HepG2 (cell line): ENCODE measurements around the gene COQ8B. TPM values are rescaled to one million over a fixed set of nuclear protein-coding genes. Genes with fewer than 3 reads are reported as not detected.

Source experiments
- ATF2 ChIP-seq: sonication (generic); formaldehyde crosslinking; IDR thresholded peaks from 2 replicates; pipeline ENCODE4 v1.4.0; 2020; ENCODE audit warnings: missing genetic modification reagents
- ATF4 ChIP-seq, 2 experiments: fragments of 450-650 bp in 1 of 2; sonication (generic) in 1 of 2; formaldehyde crosslinking; IDR thresholded peaks; 2 replicates each; pipeline versions ENCODE4 v1.5.0 to v1.8.0; 2020 to 2022; ENCODE audit warnings: mild to moderate bottlenecking in 1 of 2, missing genetic modification reagents in 1 of 2
- CBFB ChIP-seq: sonication (generic); formaldehyde crosslinking; IDR thresholded peaks from 2 replicates; pipeline ENCODE4 v1.4.0; 2020; ENCODE audit warnings: missing genetic modification reagents
- ELF1 ChIP-seq: sonication (generic); formaldehyde crosslinking; IDR thresholded peaks from 2 replicates; pipeline ENCODE4 v1.4.0; 2020; ENCODE audit warnings: missing genetic modification reagents
- GMEB2 ChIP-seq: IDR thresholded peaks from 2 replicates; pipeline ENCODE4 v1.6.1; 2016; ENCODE audit warnings: missing biosample characterization, missing genetic modification reagents, low read depth
- IRF2 ChIP-seq: IDR thresholded peaks from 2 replicates; pipeline ENCODE4 v1.6.1; 2018; ENCODE audit warnings: missing genetic modification reagents, missing compliant biosample characterization
- MIER3 ChIP-seq: IDR thresholded peaks from 2 replicates; pipeline ENCODE4 v1.6.1; 2016; ENCODE audit warnings: missing compliant biosample characterization, borderline replicate concordance
- MLX ChIP-seq: IDR thresholded peaks from 2 replicates; pipeline ENCODE4 v1.6.1; 2016
- PCBP2 ChIP-seq: fragments of 200-400 bp; formaldehyde crosslinking; optimal IDR thresholded peaks from 2 replicates; pipeline ENCODE3; 2018; ENCODE audit warnings: low read length, low read depth; ENCODE audit not compliant: poor library complexity, severe bottlenecking
- PHF20 ChIP-seq: sonication (generic); formaldehyde crosslinking; IDR thresholded peaks from 2 replicates; pipeline ENCODE4 v1.5.0; 2020; ENCODE audit warnings: mild to moderate bottlenecking, missing genetic modification reagents
- RCOR2 ChIP-seq: IDR thresholded peaks from 2 replicates; pipeline ENCODE4 v1.6.1; 2016; ENCODE audit warnings: missing biosample characterization, missing genetic modification reagents
- SMC3 ChIP-seq: IDR thresholded peaks from 2 replicates; pipeline ENCODE4 v1.6.1; 2011; ENCODE audit warnings: low read length, improper control_type of control experiment
- SP1 ChIP-seq, 2 experiments: fragments of 450-650 bp in 1 of 2; sonication (generic) in 1 of 2; formaldehyde crosslinking in 1 of 2; IDR thresholded peaks; 2 replicates each; pipeline versions ENCODE4 v1.4.0 to v1.6.1; 2016 to 2020; ENCODE audit warnings: missing genetic modification reagents in 1 of 2
- SP2 ChIP-seq: sonication (generic); formaldehyde crosslinking; IDR thresholded peaks from 2 replicates; pipeline ENCODE4 v1.5.1; 2020; ENCODE audit warnings: mild to moderate bottlenecking, missing genetic modification reagents
- TAF1 ChIP-seq: sonication (generic); formaldehyde crosslinking; IDR thresholded peaks from 2 replicates; pipeline ENCODE4 v1.4.0; 2020; ENCODE audit warnings: missing genetic modification reagents
- THAP11 ChIP-seq: IDR thresholded peaks from 2 replicates; pipeline ENCODE4 v1.6.1; 2016; ENCODE audit warnings: missing biosample characterization, missing genetic modification reagents
- TOPORS ChIP-seq: sonication (generic); formaldehyde crosslinking; IDR thresholded peaks from 2 replicates; pipeline ENCODE4 v1.8.0; 2023; ENCODE audit warnings: mild to moderate bottlenecking, missing genetic modification reagents
- ZNF253 ChIP-seq: sonication (generic); formaldehyde crosslinking; IDR thresholded peaks from 2 replicates; pipeline ENCODE4 v1.8.0; 2022; ENCODE audit warnings: mild to moderate bottlenecking, missing genetic modification reagents, borderline replicate concordance
- ZNF274 ChIP-seq: sonication (generic); formaldehyde crosslinking; IDR thresholded peaks from 2 replicates; pipeline ENCODE4 v1.5.1; 2020; ENCODE audit warnings: mild to moderate bottlenecking, missing genetic modification reagents
- ZNF430 ChIP-seq: sonication (generic); formaldehyde crosslinking; IDR thresholded peaks from 2 replicates; pipeline ENCODE4 v1.9.0; 2021; ENCODE audit warnings: mild to moderate bottlenecking, missing genetic modification reagents
- ZNF431 ChIP-seq: sonication (generic); formaldehyde crosslinking; IDR thresholded peaks from 2 replicates; pipeline ENCODE4 v1.9.0; 2022; ENCODE audit warnings: missing genetic modification reagents, low read depth, mild to moderate bottlenecking, borderline replicate concordance
- ZNF576 ChIP-seq: sonication (generic); formaldehyde crosslinking; IDR thresholded peaks from 2 replicates; pipeline ENCODE4 v1.4.0; 2020; ENCODE audit warnings: mild to moderate bottlenecking, missing genetic modification reagents
- ZNF770 ChIP-seq: sonication (generic); formaldehyde crosslinking; IDR thresholded peaks from 2 replicates; pipeline ENCODE4 v1.5.0; 2020; ENCODE audit warnings: mild to moderate bottlenecking, missing genetic modification reagents
- polyA plus RNA-seq, 8 experiments: library from polyadenylated mRNA; depleted of rRNA in 3 of 8; stranded (reverse) in 7 of 8; unstranded in 1 of 8; fragments of >200 nt; fragmentation: Illumina TruSeq in 4 of 8; extraction: Trizol in 4 of 8; gene quantifications; 2 replicates each; pipeline versions ENCODE4 v1.2.1 to v1.2.3, GENCODE V29; 2011 to 2016; ENCODE audit warnings: low read depth in 4 of 8, missing spikeins in 1 of 8, mixed read lengths in 1 of 8; ENCODE audit not compliant: insufficient read depth in 1 of 8
- total RNA-seq, 5 experiments: library from RNA; depleted of rRNA; stranded (reverse); fragments of >200 nt; fragmentation: Illumina TruSeq; extraction: Trizol; gene quantifications; 2 replicates each; pipeline ENCODE4 v1.2.3, GENCODE V29; 2016; ENCODE audit warnings: low read depth in 1 of 5

Gene COQ8B
- total and polyA plus RNA-seq, 2 of the 13 experiments (the other 11 are each of a cell fraction or from before 2014, with no cell fraction given), result 12.3 to 17.2 TPM

- no peak for TF ChIP-seq PCBP2
- peak; percentile 30; the same call in 1 of the 2 replicates for TF ChIP-seq ATF2 (CRISPR knock-in tag)
- TF ChIP-seq SP2 (CRISPR knock-in tag), result peak; percentile 93
- TF ChIP-seq ZNF253 (CRISPR knock-in tag), result no peak
- peak; percentile 82 for TF ChIP-seq THAP11 (CRISPR knock-in tag)
- TF ChIP-seq ZNF430 (CRISPR knock-in tag), result 0 out of 2 replicates have a peak, but pooled peaks have one; percentile 7
- TF ChIP-seq GMEB2 (CRISPR knock-in tag), result peak; percentile 52; the same call in 1 of the 2 replicates
- peak; percentile 92 for TF ChIP-seq PHF20 (CRISPR knock-in tag)
- TF ChIP-seq MIER3 (CRISPR knock-in tag), result peak; percentile 16; the same call in 1 of the 2 replicates
- peak; percentile 41; the same call in 1 of the 2 replicates for TF ChIP-seq ZNF431 (CRISPR knock-in tag)
- TF ChIP-seq IRF2 (CRISPR knock-in tag), result peak; percentile 50; the same call in 1 of the 2 replicates
- no peak for TF ChIP-seq SMC3
- TF ChIP-seq RCOR2 (CRISPR knock-in tag), result no peak
- TF ChIP-seq ZNF770 (CRISPR knock-in tag), result no peak
- TF ChIP-seq SP1 (IDR thresholded peaks at IDR 0.05), result 0 out of 2 replicates have a peak, but pooled peaks have one; percentile 44
- peak; percentile 93 for TF ChIP-seq SP1 (CRISPR knock-in tag; IDR thresholded peaks at IDR 0.05)
- no peak for TF ChIP-seq TOPORS
- peak; percentile 90 for TF ChIP-seq MLX (CRISPR knock-in tag)
- TF ChIP-seq ATF4 (CRISPR knock-in tag; IDR thresholded peaks at IDR 0.05), result no peak
- TF ChIP-seq CBFB (CRISPR knock-in tag), result no peak
- no peak for TF ChIP-seq ZNF576
- peak; percentile 60; the same call in 1 of the 2 replicates for TF ChIP-seq TAF1
- no peak for TF ChIP-seq ZNF274 (CRISPR knock-in tag)
- TF ChIP-seq ELF1, result peak; percentile 90
Observed at GRCh38 chr19:40750058-40750873, 33.6 kb upstream of the COQ8B start, which contains the start of gene ACTMAP (continued).
